Measurements from ENCODE around the gene TP53I13. TPM values are rescaled to one million over a fixed set of nuclear protein-coding genes. Genes with fewer than 3 reads are reported as not detected.

TP53I13 gene
- total and polyA plus RNA-seq, 2 of the 4 experiments (the other 2 are of a cell fraction): 22.0 to 48.3 TPM

DNA sequence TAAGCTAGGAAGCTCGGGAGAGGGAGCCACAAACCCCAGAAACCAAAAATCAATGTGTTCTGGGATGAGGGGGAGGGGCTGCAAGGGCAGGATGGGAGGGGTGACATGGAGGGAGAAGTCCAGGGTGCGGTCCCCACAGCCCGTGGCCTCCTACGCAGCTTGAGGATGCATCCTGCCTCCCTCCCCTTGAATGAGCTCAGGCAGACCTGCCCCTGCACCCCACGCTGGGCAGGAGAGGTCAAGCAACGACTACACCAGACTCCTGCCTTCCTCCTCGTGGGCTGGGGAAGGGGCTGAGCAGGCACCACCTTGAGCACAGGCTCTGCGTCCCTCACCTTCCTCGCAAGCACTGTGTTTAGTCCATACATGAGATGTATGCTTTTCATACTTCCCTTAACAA is 28.3 kb downstream of the TP53I13 start:
- Histone ChIP-seq H2AK9ac (replicated peaks; ENCODE audit: low read depth, low read length, poor library complexity) (no peak overlapping the region), H3K4me2 (ENCODE audit: low read depth, low read length) (no peak overlapping the region), H4K5ac (ENCODE audit: low read depth, low read length) (no peak overlapping the region), H3K36me3 (ENCODE audit: control insufficient read depth, insufficient read depth, low read length) (no peaks in the 10 kb centered on the region), H2AFZ (replicated peaks; ENCODE audit: low read length, poor library complexity) (no peak overlapping the region), H3K27ac (ENCODE audit: insufficient read depth, low read length) (no peak overlapping the region), H2BK20ac (ENCODE audit: low read depth, low read length) (no peak overlapping the region), H3K14ac (replicated peaks; ENCODE audit: low read depth, low read length) (no peak overlapping the region), H3K56ac (ENCODE audit: extremely low read depth, insufficient read depth, low read length) (no peak overlapping the region), H3K9ac (ENCODE audit: low read depth, low read length) (no peak overlapping the region), H3K23ac (ENCODE audit: low read depth, low read length) (no peak overlapping the region), H3K9me3 (ENCODE audit: control insufficient read depth, insufficient read depth, low read length) (no peaks in the 10 kb centered on the region), H2BK5ac (ENCODE audit: low read depth, low read length, poor library complexity, severe bottlenecking) (no peak overlapping the region), H4K8ac (ENCODE audit: low read depth in 2 of 2, low read length in 2 of 2) (no peak overlapping the region), H2BK120ac (ENCODE audit: low read depth, low read length) (no peak overlapping the region), H3K9me1 (ENCODE audit: insufficient read depth, low read length) (no peaks in the 10 kb centered on the region), H3K79me1 (ENCODE audit: low read depth in 1 of 2, low read length in 2 of 2) (peaks cover 0 to 16% of the 10 kb centered on the region in 2 experiments), H4K20me1 (ENCODE audit: insufficient read depth, low read length) (peaks cover 36% of the 10 kb centered on the region), H2BK15ac (ENCODE audit: low read depth, low read length) (no peak overlapping the region), H3K4me3 (ENCODE audit: insufficient read depth, low read depth, low read length) (no peak overlapping the region), H3K4ac (ENCODE audit: low read depth, low read length) (no peak overlapping the region), H4K91ac (ENCODE audit: insufficient read depth, low read depth, low read length) (no peak overlapping the region), H3K27me3 (ENCODE audit: control insufficient read depth, insufficient read depth, low read length) (peaks cover 2% of the 10 kb centered on the region; the same call in 1 of the 2 replicates), H3K4me1 (ENCODE audit: control insufficient read depth, insufficient read depth, low read length) (peaks cover 11% of the 10 kb centered on the region), H2AK5ac (ENCODE audit: low read depth, low read length) (no peak overlapping the region), H3K18ac (ENCODE audit: low read depth, low read length) (no peak overlapping the region)
- CTCF ChIA-PET: no interaction called here
- intact Hi-C loops (cut with micrococcal nuclease): no loop called here
- in situ Hi-C loops (cut with MboI; ENCODE audit: low sequenced_read_pairs): no loop called here
- ATAC-seq (ENCODE audit: low read depth) (no peak), DNase-seq (no peak)
- 60% methylated on average over 1 of the region's 9 CpGs; no CpG with 5 or more reads in 1 of the 2 experiments for WGBS, 2 experiments (ENCODE audit: extremely low coverage in 2 of 2, insufficient read length in 1 of 2)
- POLR2A ChIA-PET (ENCODE audit: unreplicated experiment): no interaction called here
- no TSS peak for BruUV-seq (replicated peaks)
- dilution Hi-C loops (cut with HindIII; ENCODE audit: low sequenced_read_pairs, unreplicated experiment): no loop called here
- TF ChIP-seq, protein P1, sequence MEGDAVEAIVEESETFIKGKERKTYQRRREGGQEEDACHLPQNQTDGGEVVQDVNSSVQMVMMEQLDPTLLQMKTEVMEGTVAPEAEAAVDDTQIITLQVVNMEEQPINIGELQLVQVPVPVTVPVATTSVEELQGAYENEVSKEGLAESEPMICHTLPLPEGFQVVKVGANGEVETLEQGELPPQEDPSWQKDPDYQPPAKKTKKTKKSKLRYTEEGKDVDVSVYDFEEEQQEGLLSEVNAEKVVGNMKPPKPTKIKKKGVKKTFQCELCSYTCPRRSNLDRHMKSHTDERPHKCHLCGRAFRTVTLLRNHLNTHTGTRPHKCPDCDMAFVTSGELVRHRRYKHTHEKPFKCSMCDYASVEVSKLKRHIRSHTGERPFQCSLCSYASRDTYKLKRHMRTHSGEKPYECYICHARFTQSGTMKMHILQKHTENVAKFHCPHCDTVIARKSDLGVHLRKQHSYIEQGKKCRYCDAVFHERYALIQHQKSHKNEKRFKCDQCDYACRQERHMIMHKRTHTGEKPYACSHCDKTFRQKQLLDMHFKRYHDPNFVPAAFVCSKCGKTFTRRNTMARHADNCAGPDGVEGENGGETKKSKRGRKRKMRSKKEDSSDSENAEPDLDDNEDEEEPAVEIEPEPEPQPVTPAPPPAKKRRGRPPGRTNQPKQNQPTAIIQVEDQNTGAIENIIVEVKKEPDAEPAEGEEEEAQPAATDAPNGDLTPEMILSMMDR (conservative IDR thresholded peaks at IDR 0.05; ENCODE audit: low read depth, low read length): no peak
- TF ChIP-seq FOS (IDR thresholded peaks at IDR 0.05; ENCODE audit: low read depth, low read length) (no peak), MXI1 (IDR thresholded peaks at IDR 0.05; ENCODE audit: borderline replicate concordance, low read depth, low read length) (no peak), RFX5 (IDR thresholded peaks at IDR 0.05; ENCODE audit: low read depth, low read length) (no peak), CHD1 (IDR thresholded peaks at IDR 0.05; ENCODE audit: low read depth, low read length) (no peak), RAD21 (IDR thresholded peaks at IDR 0.05; ENCODE audit: low read length) (no peak), POLR2A (IDR thresholded peaks at IDR 0.05; ENCODE audit: low read depth, low read length) (no peak)
- TF ChIP-seq, protein P2, sequence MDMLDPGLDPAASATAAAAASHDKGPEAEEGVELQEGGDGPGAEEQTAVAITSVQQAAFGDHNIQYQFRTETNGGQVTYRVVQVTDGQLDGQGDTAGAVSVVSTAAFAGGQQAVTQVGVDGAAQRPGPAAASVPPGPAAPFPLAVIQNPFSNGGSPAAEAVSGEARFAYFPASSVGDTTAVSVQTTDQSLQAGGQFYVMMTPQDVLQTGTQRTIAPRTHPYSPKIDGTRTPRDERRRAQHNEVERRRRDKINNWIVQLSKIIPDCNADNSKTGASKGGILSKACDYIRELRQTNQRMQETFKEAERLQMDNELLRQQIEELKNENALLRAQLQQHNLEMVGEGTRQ (IDR thresholded peaks at IDR 0.05; ENCODE audit: low read depth, low read length): no peak

Data from IMR-90 (cell line).